ENCODE measurements around the gene PHEX.

PHEX gene

GRCh38 chrX:22150371-22150770, 118.2 kb downstream of the PHEX start:
- no peak for DNase-seq (ENCODE audit: low read depth)
- no peak for TF ChIP-seq CTCF (conservative IDR thresholded peaks at IDR 0.05; ENCODE audit: low read depth, low read length)
- H3K4me3 ChIP-seq (ENCODE audit: low read depth, low read length): no peak overlapping the region

DNA sequence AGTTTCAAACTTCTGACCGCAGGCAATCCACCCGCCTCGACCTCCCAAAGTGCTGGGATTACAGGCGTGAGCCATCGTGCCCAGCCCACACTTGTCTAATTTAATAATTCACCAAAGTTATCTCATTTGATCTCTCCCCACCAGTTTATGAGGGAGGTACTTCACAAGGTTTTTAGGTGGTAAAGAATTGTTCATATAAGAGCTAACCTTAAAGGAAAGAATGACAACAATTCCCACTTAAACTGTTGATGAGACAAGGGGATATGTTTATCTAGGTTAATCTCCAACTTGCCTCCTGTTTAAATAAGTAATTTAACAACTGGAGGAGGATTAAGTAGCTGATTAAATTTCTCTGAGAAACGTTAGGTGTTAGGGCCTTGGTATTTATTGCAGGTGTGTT, 123.0 kb downstream of the PHEX start:
- DNase-seq (ENCODE audit: low read depth): no peak
- H3K4me3 ChIP-seq (ENCODE audit: low read depth, low read length): no peak overlapping the region
- TF ChIP-seq CTCF (conservative IDR thresholded peaks at IDR 0.05; ENCODE audit: low read depth, low read length): no peak

DNA sequence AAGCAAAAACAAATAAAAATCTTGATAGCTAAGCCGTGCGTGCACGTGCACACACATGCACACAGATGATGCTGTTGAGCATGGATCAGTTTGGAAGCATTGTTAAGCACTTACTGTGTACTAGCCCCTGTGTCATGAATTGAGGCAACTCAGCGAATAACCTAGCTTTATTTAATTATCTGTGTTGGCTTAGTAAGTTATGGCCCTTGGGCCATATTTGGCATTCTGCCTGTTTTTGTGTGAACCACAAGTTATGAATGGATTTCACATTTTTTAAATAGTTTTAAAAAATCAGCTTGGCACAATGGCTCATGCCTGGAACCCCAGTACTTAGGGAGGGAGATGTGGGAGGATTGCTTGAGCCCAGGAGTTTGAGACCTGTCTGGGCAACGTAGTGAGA, 126.9 kb downstream of the PHEX start:
- DNase-seq (ENCODE audit: low read depth): peak; percentile 75
- no peak overlapping the region for H3K4me3 ChIP-seq (ENCODE audit: low read depth, low read length)

DNA sequence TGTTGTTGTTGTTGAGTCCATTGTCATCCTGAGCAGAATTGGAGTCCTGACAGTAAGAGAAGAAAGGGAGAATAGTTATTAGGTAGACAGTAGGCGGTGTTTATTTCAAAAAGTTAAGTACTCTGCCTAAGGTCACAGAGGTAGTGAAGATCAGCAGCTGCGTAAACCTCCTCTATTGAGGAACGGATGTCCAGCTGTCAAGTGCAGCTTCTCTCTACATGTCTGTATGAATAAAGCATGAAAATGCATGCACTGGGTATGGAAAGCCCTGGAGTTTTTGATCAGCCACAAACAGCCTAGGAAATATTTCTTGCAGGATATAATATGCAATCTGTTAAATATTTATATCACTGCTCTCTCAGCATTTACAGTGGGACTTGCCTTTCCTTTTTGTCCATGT, 131.2 kb downstream of the PHEX start:
- no peak for TF ChIP-seq CTCF (conservative IDR thresholded peaks at IDR 0.05; ENCODE audit: low read depth, low read length)
- no peak for DNase-seq (ENCODE audit: low read depth)
- no peak overlapping the region for H3K4me3 ChIP-seq (ENCODE audit: low read depth, low read length)

More for the DNA sequence above, 126.9 kb downstream of the PHEX start:
- no peak for TF ChIP-seq CTCF (conservative IDR thresholded peaks at IDR 0.05; ENCODE audit: low read depth, low read length)

DNA sequence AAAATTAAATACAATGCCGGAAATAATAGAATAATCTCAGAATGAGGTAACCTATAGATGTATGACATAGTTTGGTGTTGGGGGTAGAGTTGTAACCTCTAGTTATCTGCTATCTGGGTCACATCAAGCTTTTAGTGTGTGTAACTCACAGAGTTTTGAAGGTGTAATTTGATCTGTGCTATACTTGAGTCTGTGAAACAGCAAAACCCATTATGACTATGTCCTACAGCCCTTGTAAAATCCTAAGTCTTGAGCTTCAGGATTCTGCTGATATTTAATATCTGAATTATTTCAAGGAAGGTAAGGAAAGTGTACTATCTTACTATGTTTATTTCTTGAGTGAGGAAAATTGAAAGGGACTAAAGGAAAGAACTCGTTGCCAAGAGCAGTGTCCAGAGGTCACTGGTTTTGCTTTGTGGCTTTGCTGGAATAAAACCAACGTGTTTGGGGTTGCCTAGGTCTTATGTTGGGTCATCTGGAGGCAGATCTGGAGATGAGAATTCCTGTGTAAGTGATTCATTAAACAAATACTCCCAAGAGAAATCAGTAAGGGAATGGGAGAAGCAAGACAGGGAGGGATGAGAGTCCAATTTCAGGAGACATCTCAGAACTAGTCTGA, 132.8 kb downstream of the PHEX start:
- peak; percentile 25 for DNase-seq (ENCODE audit: low read depth)
- H3K4me3 ChIP-seq (ENCODE audit: low read depth, low read length): no peak overlapping the region
- no peak for TF ChIP-seq CTCF (conservative IDR thresholded peaks at IDR 0.05; ENCODE audit: low read depth, low read length)

GRCh38 chrX:22165732-22166457, 133.8 kb downstream of the PHEX start:
- DNase-seq (ENCODE audit: low read depth): peak; percentile 40
- TF ChIP-seq CTCF (conservative IDR thresholded peaks at IDR 0.05; ENCODE audit: low read depth, low read length): no peak
- no peak overlapping the region for H3K4me3 ChIP-seq (ENCODE audit: low read depth, low read length)
